Ramos (cell line): Measurements from ENCODE around the gene SMCO4.

Source experiments
- in situ Hi-C: fragments of 300-500 bp; cut with MboI; formaldehyde crosslinking; loops from one replicate; pipeline ENCODE4 v1.14.3; 2022; ENCODE audit warnings: low sequenced_read_pairs; ENCODE audit not compliant: unreplicated experiment

The SMCO4 gene

DNA sequence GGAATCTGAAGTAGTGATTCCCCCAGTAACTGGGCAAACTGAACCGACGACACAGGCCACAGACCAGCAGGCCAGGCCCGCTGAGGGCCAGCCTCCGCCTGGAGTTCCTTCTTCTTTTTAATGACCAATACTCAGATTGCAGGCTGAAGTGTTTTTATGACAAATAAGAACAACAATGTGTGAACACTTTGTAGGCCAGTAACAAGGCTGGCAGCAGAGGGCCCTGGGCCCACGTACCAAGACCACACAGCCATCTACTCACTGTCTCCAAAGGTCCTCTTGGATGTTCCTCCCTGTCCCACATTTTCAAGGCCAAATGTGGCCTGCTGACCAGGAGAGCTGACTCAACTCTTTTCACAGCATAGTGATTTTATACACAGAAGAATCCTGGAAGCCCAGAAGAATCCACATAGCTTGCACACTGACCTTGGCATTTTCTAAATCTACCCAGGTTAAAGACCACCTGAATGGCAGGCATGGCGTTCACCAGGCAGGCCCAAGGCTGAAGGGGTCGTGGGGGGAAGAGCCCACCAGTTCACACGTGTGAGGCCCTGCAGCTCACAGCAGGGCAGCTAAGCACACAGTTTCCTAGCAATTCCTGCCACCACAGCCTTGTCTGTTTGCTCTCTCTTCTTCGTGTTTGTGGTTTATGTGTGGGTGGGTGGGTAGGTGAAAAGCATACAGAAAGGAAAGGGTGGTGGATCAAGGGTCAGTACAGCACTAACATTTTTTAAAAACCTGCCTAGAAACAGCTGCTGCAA is 13.3 kb downstream of the SMCO4 start:
- in situ Hi-C loops, result no loop called here

GRCh38 chr11:93528757-93529645 is 14.2 kb downstream of the SMCO4 start:
- in situ Hi-C loops, result no loop called here

- in situ Hi-C loops, result no loop called here
Observed at GRCh38 chr11:93528252-93528651, 14.9 kb downstream of the SMCO4 start.

- in situ Hi-C loops, result no loop called here
Observed at GRCh38 chr11:93526641-93527583, 16.3 kb downstream of the SMCO4 start.

DNA sequence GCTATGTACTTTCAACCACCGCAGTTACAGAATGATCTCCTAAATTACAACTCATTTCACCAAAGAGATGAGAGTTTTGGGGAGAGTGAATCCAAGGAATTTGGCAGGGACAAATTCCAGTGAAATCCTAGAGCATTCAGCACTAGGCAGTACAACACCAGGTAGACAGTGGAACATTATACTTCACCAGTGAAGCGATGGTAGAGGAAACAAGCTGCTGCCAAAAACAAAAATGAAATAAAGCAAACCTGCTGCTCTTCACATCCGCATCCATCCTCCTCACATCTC is 16.9 kb downstream of the SMCO4 start:
- in situ Hi-C loops, result no loop called here

- in situ Hi-C loops, result no loop called here
Observed at GRCh38 chr11:93525601-93526345, 17.4 kb downstream of the SMCO4 start.

- in situ Hi-C loops, result no loop called here
Observed at GRCh38 chr11:93524858-93525257, 18.3 kb downstream of the SMCO4 start.

DNA sequence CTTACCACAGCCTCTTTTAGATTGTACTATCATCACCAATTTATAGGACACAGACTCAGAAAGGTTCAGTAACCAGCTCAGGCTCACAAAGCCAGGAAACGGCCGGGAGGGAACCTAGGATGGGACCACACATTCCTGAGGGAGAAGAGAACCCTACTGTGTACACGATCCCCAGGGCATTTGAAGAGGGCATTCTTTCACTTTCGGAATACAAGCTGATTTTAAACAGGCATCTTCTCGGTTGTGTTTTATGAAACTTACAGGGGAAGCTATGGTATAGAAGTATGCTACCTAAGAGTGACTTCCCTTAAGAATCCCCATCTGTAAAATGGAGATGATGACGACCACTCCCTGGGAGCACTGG is 19.0 kb downstream of the SMCO4 start:
- in situ Hi-C loops, result no loop called here

DNA sequence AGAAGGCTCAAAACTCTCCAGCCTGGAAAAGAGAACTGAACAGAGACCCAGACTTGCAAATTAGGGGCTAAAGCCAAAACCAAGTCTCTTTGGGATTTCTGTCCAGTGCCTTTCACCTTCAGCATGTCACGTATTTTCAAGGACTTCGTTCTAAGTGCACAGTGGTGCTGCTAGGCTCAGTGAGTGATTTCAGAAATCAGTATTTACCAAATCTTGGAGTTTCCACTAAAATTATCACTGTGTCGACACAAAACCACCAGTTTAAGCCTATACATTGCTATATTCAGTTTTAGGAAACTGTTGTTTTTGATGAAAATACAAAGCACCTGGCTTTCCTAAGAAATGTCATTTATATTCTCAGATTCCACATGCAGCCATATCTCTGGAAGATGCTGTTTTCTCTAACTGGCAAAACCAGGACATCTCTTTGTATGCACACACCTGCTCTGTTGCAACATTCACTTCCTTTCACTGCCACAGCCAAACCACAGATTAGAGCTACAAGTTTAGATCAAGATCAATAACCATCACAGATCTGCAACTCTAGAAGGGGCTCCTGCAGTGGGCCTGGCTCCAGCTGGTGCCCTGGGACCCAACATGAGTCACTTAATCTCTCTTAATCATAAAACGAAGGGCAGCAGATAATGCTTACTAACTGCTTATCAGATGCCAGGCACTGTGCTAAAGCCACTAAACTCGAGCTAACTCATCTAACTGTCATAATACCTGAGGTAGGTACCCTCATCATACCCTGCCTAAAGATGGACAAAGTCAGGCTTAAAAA is 22.3 kb downstream of the SMCO4 start:
- in situ Hi-C loops, result no loop called here

DNA sequence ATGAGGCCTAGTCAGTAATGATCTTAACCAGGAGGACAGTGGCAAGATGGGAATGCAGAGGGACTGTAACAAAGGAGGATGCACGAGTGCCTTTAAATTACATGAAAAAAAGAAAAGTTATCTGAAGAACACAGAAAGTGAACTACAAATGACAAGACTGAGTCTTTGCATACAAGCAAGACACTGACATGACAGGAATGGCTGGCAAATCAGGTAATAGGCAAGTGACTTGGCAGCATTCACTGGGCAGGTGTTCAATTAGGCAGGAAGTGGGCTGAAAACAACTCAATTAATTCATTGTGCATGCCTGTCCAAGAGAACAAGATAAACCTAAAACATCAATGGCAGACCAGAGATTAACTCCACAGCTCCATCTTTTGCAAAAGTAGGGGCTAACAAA is 24.0 kb downstream of the SMCO4 start:
- in situ Hi-C loops, result no loop called here

GRCh38 chr11:93518081-93518480 is 25.1 kb downstream of the SMCO4 start:
- in situ Hi-C loops, result no loop called here

- in situ Hi-C loops, result no loop called here
Observed at GRCh38 chr11:93517611-93518010, 25.6 kb downstream of the SMCO4 start.

DNA sequence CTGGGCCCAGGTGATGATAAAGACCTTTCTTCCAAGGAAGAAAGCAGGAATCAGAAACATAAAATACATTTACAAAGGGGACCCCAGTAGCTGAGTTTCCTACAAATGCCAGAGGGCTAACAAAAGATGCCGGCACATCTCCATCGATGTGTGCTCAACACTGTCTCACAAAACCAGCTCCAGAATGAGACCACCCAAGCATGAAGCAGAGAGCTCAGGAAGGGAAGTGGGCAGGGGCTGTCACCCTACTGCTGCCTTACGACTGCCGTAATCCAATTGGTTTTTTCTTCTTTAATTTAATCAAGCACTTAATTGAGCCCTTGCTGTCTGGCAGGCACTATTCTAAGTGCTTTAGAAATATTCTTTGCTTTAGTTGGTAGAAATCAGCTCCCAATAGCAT is 26.1 kb downstream of the SMCO4 start:
- in situ Hi-C loops, result no loop called here

GRCh38 chr11:93515441-93516025 is 27.7 kb downstream of the SMCO4 start:
- in situ Hi-C loops, result no loop called here

DNA sequence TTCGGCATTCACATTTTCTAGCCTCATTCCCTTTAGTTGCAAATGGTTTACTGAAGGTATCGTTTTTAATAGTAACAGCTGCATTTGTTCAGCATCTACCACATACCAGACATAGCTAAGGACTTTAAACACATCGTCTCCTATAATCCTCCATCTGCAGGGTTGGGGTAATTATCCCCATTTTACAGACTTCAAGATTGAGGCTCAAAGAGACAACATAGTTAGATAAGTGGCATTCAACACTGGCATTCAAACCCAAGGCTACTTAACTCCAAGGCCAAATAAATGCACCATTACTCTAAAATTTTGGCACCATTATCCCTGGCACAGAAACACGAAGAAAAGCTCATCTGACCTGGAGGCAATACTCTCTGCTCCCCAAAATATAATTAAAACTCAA is 28.5 kb downstream of the SMCO4 start:
- in situ Hi-C loops, result no loop called here

DNA sequence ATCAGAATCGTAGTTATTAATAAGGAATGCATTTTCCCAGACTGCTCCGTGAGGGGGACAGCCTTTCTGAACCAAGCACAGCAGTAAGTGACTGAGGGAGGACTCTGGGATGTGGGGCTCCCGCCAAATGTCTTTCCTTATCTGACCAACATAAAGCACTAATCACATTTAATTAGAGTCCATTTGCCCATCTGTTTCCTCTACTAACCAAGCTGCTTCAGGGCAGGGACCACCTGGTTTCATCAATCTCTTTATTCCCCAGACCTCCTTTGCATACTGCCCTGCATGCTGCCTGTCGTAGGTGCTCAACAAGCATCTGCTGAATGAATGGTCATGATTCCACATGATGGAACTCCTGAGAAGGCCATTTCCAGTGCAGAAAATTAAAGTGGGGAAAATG is 29.4 kb downstream of the SMCO4 start:
- in situ Hi-C loops, result no loop called here

DNA sequence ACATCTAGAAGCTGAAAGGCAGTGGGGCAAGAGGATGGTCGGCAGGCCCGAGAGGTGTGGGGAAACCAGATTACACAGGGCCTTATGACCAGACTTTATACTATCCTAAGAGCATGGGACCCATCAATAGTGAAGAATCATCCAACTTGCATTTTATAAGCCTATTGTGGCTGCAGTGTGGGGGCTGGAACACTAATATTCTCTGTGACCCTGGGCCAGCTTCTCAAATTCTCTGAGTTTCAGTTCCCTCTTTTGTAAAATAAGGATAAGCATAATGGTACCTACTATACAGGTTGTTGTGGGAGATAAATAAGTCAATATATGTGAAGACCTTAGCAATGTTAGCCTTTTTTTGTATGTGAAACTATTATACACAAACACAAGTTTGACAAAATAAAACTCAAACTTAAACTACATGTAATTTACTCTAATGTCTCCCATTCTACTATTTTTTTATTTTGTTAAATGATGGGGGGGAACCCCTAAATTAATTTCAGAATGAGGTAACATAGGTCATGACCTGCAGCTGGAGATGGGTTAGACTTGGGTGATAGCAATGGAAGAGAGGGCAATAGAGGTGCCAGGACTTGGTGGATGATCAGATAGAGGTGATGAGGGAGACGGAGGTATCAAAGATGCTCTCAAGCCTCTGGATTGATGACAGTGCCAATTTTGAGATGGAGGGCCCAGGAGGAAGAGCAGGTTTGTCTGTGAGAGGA is 30.1 kb downstream of the SMCO4 start:
- in situ Hi-C loops, result no loop called here

GRCh38 chr11:93512073-93512475 is 31.1 kb downstream of the SMCO4 start:
- in situ Hi-C loops, result no loop called here
